Measurements from ENCODE around the gene GRM7. TPM values are rescaled to one million over a fixed set of nuclear protein-coding genes. Genes with fewer than 3 reads are reported as not detected.

GRM7 gene
- total RNA-seq, 1 donor from 2014 or later = not detected

GRCh38 chr3:7203969-7204847 lies 343.3 kb downstream of the GRM7 start:
- Mint-ChIP-seq H3K36me3 (ENCODE audit: low read depth) (no peaks in the 10 kb centered on the region), H3K4me1 (no peaks in the 10 kb centered on the region), H3K9me3 (no peaks in the 10 kb centered on the region), H3K27ac (no peak overlapping the region), H3K27me3 (no peaks in the 10 kb centered on the region), H3K4me3 (no peak overlapping the region)
- intact Hi-C loops (cut with micrococcal nuclease) = no loop called here
- no peak for DNase-seq

DNA sequence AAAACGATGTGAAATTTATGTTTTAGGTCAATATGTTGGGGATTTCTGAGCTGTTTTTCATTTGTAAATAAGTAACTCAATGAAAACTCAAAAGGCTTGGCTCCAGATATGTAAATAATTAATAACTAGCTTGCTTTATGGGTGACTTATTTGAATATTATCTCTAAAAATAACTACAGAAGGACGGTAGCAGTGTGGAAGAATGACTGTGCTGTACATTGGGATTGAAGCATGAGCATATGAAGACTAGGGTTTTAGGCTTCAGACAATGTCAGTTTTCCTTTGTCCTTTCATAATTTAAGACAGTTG lies 343.9 kb downstream of the GRM7 start:
- intact Hi-C loops (cut with micrococcal nuclease) = no loop called here
- Mint-ChIP-seq H3K27me3 (no peaks in the 10 kb centered on the region), H3K27ac (no peak overlapping the region), H3K36me3 (ENCODE audit: low read depth) (no peaks in the 10 kb centered on the region), H3K4me3 (no peak overlapping the region), H3K9me3 (no peaks in the 10 kb centered on the region), H3K4me1 (no peaks in the 10 kb centered on the region)
- DNase-seq = no peak

DNA sequence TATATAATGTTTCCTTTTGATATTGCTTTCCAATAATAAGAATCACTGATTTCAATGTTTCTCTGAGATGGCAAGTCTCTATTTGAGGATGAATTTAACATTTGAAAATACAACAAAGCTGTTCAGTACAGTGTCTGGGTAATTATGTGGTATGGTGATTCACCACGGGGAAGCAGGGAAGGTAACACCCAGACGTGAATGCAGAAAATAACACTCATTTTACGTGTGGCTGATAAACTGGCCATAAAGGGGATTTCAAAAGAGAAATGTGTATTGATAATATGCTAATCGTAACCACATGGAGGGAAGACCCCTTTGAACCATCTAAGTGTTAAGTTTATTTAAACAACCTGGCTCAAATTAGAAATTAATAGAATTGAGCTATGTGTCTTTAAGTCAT lies 344.6 kb downstream of the GRM7 start:
- Mint-ChIP-seq H3K9me3 (no peaks in the 10 kb centered on the region), H3K4me3 (no peak overlapping the region), H3K4me1 (no peaks in the 10 kb centered on the region), H3K27ac (no peak overlapping the region), H3K36me3 (ENCODE audit: low read depth) (no peaks in the 10 kb centered on the region), H3K27me3 (no peaks in the 10 kb centered on the region)
- no peak for DNase-seq
- intact Hi-C loops (cut with micrococcal nuclease) = no loop called here

DNA sequence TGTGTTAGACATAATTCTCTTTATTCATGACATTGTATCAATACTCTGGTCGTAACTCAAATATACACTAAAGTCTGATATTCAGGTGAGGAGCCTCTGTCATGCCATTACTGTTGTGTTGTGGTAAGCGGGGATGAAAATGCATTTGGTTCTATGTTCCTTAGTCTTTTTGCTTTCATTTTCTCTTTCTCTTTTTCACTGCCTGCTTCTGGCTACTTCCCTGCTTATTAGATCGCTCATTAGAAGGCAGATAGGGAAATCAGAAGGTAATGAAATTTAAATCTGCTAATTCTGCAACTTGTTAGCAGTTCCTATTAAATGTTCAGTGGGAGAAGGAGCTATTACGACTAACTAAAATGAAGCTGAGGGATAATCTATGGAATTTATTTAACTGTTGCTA lies 345.0 kb downstream of the GRM7 start:
- Mint-ChIP-seq H3K27ac (no peak overlapping the region), H3K9me3 (no peaks in the 10 kb centered on the region), H3K4me3 (no peak overlapping the region), H3K36me3 (ENCODE audit: low read depth) (no peaks in the 10 kb centered on the region), H3K27me3 (no peaks in the 10 kb centered on the region), H3K4me1 (no peaks in the 10 kb centered on the region)
- intact Hi-C loops (cut with micrococcal nuclease) = no loop called here
- DNase-seq = no peak

GRCh38 chr3:7207125-7207524 lies 346.2 kb downstream of the GRM7 start:
- no peaks in the 10 kb centered on the region for H3K4me1 Mint-ChIP-seq
- H3K4me3 Mint-ChIP-seq = no peak overlapping the region
- intact Hi-C loops (cut with micrococcal nuclease) = no loop called here
- no peaks in the 10 kb centered on the region for H3K36me3 Mint-ChIP-seq (ENCODE audit: low read depth)
- no peak for DNase-seq
- no peaks in the 10 kb centered on the region for H3K27me3 Mint-ChIP-seq
- no peak overlapping the region for H3K27ac Mint-ChIP-seq
- no peaks in the 10 kb centered on the region for H3K9me3 Mint-ChIP-seq

DNA sequence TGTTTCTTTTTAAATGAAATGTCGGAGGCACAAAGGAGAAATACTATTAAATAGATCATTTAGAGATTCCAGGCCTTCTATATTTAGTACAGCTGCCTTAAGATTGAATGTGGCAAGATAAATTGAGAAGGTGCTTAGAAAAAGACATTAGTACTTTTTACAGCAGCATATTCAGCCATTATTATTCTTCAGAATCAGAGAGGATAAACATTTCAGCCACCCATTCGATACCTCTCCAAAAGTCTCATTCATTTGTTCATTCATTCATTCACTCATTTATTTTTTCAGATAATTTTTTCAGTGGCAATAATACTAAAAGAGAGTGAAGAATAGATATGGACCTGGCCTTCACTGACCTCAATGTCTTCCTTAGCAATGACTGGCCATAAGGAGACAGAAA lies 347.0 kb downstream of the GRM7 start:
- Mint-ChIP-seq H3K27me3 (no peaks in the 10 kb centered on the region), H3K27ac (no peak overlapping the region), H3K4me1 (no peaks in the 10 kb centered on the region), H3K9me3 (no peaks in the 10 kb centered on the region), H3K36me3 (ENCODE audit: low read depth) (no peaks in the 10 kb centered on the region), H3K4me3 (no peak overlapping the region)
- intact Hi-C loops (cut with micrococcal nuclease) = no loop called here
- no peak for DNase-seq

DNA sequence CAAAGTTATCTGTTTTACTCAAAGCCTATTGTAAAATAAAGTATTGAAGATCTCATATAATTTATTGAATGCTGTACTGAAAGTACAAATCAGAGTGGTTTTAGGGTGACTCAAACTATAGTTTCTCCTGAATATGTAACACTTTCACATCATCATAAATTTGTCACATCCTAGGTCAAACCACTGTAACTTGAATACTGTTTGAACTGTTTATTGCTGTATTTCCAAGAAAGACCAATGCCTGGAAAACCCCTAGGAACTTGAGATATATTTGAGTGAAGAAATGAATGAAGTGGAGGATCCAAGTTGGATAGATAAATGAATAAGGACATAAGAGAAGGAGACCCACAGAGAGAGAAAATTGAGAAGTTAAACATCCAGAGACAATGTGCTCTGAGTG lies 348.2 kb downstream of the GRM7 start:
- no peaks in the 10 kb centered on the region for H3K9me3 Mint-ChIP-seq
- H3K36me3 Mint-ChIP-seq (ENCODE audit: low read depth) = no peaks in the 10 kb centered on the region
- no peak for DNase-seq
- H3K27me3 Mint-ChIP-seq = no peaks in the 10 kb centered on the region
- intact Hi-C loops (cut with micrococcal nuclease) = no loop called here
- H3K4me1 Mint-ChIP-seq = no peaks in the 10 kb centered on the region
- H3K4me3 Mint-ChIP-seq = no peak overlapping the region
- H3K27ac Mint-ChIP-seq = no peak overlapping the region

DNA sequence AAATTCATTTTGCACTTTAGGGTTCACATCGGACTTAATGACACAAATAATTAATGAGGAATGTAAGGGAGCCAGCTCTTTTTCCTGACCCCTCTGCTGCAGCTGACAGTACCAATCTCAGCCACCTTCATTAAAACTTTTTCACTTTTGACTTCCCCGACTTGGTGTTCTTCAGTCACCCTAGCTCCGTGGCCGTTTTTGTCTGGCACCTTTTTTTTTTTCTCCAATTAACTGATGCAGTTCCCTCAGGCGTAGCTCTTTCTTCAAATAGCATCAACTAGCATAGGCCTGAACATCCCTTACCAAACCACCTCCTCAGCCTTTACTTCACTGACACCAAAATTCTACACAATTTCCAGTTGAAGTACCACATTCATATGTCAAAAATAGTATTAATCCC lies 350.8 kb downstream of the GRM7 start:
- intact Hi-C loops (cut with micrococcal nuclease) = no loop called here
- H3K27ac Mint-ChIP-seq = no peak overlapping the region
- no peaks in the 10 kb centered on the region for H3K27me3 Mint-ChIP-seq
- no peak for DNase-seq
- no peaks in the 10 kb centered on the region for H3K4me1 Mint-ChIP-seq
- no peak overlapping the region for H3K4me3 Mint-ChIP-seq
- H3K9me3 Mint-ChIP-seq = no peaks in the 10 kb centered on the region
- no peaks in the 10 kb centered on the region for H3K36me3 Mint-ChIP-seq (ENCODE audit: low read depth)

DNA sequence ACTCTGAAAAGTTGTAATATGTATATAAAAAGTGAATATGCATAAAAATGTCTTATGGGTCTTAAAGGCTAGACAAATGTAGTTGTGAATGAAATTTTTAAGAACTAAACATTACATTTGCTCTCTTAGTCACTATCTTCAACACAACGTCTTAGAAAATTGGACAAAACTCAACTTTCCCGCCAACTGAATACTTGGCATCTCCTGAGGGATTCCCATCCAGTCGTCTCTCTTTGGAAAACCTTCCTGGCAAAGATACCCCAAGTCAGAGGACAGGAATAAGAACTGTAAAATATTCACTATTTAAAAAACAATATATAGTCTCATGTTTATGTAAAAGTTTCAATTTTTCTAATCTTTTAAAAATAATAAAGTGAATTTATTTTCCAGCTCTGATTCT lies 354.8 kb downstream of the GRM7 start:
- H3K36me3 Mint-ChIP-seq (ENCODE audit: low read depth) = no peaks in the 10 kb centered on the region
- intact Hi-C loops (cut with micrococcal nuclease) = no loop called here
- H3K27ac Mint-ChIP-seq = no peak overlapping the region
- H3K4me3 Mint-ChIP-seq = no peak overlapping the region
- H3K4me1 Mint-ChIP-seq = no peaks in the 10 kb centered on the region
- DNase-seq = no peak
- no peaks in the 10 kb centered on the region for H3K9me3 Mint-ChIP-seq
- no peaks in the 10 kb centered on the region for H3K27me3 Mint-ChIP-seq

GRCh38 chr3:7226393-7226792 lies 365.5 kb downstream of the GRM7 start:
- Mint-ChIP-seq H3K27me3 (no peaks in the 10 kb centered on the region), H3K36me3 (ENCODE audit: low read depth) (no peaks in the 10 kb centered on the region), H3K27ac (no peak overlapping the region), H3K9me3 (no peaks in the 10 kb centered on the region), H3K4me1 (no peaks in the 10 kb centered on the region), H3K4me3 (no peak overlapping the region)
- intact Hi-C loops (cut with micrococcal nuclease) = no loop called here
- no peak for DNase-seq

- DNase-seq = no peak
- no peaks in the 10 kb centered on the region for H3K36me3 Mint-ChIP-seq (ENCODE audit: low read depth)
- no peak overlapping the region for H3K27ac Mint-ChIP-seq
- no peak overlapping the region for H3K4me3 Mint-ChIP-seq
- no peaks in the 10 kb centered on the region for H3K9me3 Mint-ChIP-seq
- no peaks in the 10 kb centered on the region for H3K27me3 Mint-ChIP-seq
- intact Hi-C loops (cut with micrococcal nuclease) = no loop called here
- H3K4me1 Mint-ChIP-seq = no peaks in the 10 kb centered on the region
Observed at GRCh38 chr3:7238565-7239295, 377.8 kb downstream of the GRM7 start.

- H3K4me1 Mint-ChIP-seq = no peaks in the 10 kb centered on the region
- H3K36me3 Mint-ChIP-seq (ENCODE audit: low read depth) = no peaks in the 10 kb centered on the region
- no peak overlapping the region for H3K27ac Mint-ChIP-seq
- no peaks in the 10 kb centered on the region for H3K9me3 Mint-ChIP-seq
- H3K27me3 Mint-ChIP-seq = no peaks in the 10 kb centered on the region
- DNase-seq = no peak
- no peak overlapping the region for H3K4me3 Mint-ChIP-seq
- intact Hi-C loops (cut with micrococcal nuclease) = no loop called here
Observed at GRCh38 chr3:7241584-7242302, 380.8 kb downstream of the GRM7 start.

- no peak for DNase-seq
Observed at GRCh38 chr3:7242303-7242635, 381.4 kb downstream of the GRM7 start.

DNA sequence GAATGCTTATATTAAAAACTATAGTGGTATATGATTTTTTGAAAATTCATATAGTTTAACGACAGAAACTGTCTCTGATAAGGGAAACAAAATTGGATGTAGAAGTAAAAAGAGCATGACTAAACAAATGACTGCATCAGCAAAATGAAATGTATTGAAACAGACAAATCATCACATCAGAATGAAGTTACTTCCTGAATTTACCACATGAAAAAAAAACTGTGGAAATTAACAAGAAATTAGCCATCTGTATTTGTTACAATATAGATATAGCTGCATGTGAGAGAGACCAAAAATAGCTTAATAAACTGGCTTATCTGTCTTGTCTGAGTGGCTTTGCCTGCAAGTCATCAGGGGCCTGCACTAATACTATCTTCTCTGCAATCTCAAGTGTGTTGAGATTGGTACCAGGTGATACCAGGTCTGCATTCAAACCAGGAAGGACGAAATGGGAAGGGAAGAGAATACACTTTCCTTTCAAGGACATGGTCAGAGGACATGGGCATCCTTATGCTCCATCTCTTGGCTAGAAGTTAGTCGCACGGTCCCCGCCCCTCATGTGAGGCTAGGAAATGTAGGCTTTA lies 388.7 kb downstream of the GRM7 start:
- Mint-ChIP-seq H3K36me3 (ENCODE audit: low read depth) (no peaks in the 10 kb centered on the region), H3K27ac (no peak overlapping the region), H3K4me1 (no peaks in the 10 kb centered on the region), H3K27me3 (no peaks in the 10 kb centered on the region), H3K4me3 (no peak overlapping the region), H3K9me3 (no peaks in the 10 kb centered on the region)
- DNase-seq = no peak
- intact Hi-C loops (cut with micrococcal nuclease) = no loop called here

More at GRCh38 chr3:7242303-7242635, 381.4 kb downstream of the GRM7 start:
- intact Hi-C loops (cut with micrococcal nuclease) = no loop called here
- Mint-ChIP-seq H3K27ac (no peak overlapping the region), H3K9me3 (no peaks in the 10 kb centered on the region), H3K4me3 (no peak overlapping the region), H3K4me1 (no peaks in the 10 kb centered on the region), H3K36me3 (ENCODE audit: low read depth) (no peaks in the 10 kb centered on the region), H3K27me3 (no peaks in the 10 kb centered on the region)
